ENCODE results near the gene LSM10.

DNA sequence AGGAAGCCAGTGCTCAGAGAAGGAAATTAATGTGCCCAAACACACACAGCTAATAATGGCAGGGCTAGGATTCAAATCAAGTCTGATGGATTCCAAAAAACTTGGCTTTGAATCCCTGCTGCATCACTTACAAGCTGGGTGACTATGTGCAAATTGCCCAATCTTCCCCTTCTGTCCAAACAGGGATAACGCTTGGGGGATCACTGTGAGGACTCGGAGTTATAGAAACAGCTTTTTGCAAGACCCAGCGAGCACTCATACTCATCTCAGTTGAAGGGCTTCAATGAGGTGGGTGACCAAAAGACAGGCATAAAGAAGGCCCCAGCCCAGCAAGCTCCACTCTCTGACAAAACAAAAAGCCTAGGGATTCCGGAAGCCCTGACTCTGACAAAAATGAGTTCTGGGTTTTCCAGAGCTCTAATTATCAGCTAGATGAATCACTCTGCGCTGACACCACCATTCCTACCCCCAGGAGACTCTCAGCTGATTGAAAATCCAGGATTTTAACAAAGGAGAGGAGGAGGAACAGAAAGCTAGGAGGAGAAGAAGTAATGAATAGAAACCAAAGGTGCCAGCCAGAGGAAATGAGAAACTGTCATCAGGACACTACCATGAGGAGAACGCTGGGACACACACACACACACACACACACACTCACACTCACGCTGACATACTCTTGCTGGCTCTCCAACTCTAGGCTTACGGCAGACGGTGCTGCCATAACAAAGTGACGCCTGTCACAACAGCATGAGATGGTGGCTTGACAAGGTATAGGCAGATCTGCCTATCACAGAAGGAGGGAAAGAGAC lies 10.4 kb downstream of the LSM10 start:
- TF ChIP-seq, protein P1, sequence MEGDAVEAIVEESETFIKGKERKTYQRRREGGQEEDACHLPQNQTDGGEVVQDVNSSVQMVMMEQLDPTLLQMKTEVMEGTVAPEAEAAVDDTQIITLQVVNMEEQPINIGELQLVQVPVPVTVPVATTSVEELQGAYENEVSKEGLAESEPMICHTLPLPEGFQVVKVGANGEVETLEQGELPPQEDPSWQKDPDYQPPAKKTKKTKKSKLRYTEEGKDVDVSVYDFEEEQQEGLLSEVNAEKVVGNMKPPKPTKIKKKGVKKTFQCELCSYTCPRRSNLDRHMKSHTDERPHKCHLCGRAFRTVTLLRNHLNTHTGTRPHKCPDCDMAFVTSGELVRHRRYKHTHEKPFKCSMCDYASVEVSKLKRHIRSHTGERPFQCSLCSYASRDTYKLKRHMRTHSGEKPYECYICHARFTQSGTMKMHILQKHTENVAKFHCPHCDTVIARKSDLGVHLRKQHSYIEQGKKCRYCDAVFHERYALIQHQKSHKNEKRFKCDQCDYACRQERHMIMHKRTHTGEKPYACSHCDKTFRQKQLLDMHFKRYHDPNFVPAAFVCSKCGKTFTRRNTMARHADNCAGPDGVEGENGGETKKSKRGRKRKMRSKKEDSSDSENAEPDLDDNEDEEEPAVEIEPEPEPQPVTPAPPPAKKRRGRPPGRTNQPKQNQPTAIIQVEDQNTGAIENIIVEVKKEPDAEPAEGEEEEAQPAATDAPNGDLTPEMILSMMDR (conservative IDR thresholded peaks at IDR 0.05 in 1 of 2, IDR thresholded peaks at IDR 0.05 in 1 of 2; ENCODE audit: extremely low read depth in 1 of 2, insufficient read depth in 1 of 2, low read depth in 1 of 2, low read length in 2 of 2), result no peak
- TF ChIP-seq EZH2 (IDR thresholded peaks at IDR 0.05; ENCODE audit: borderline replicate concordance, low read length), result no peak
